Parathyroid adenoma (tissue), 2 donors: ENCODE data around the gene KNOP1.
A peak's percentile ranks its signal among the peaks of the same experiment; 100 is the strongest.
"Not testable (repeated sequence)": the region's sequence is repeated elsewhere in the genome, so short reads cannot be mapped to it uniquely, and the experiment has no call there.

Experiments
- H2AFZ ChIP-seq: fragments of 300-600 bp; sonication (generic); one replicate; pipeline ENCODE4 v1.7.0; 2017; ENCODE audit warnings: antibody characterized with exemption, mild to moderate bottlenecking
- H3K27ac ChIP-seq: fragments of 300-600 bp; sonication (generic); one replicate; pipeline ENCODE4 v1.7.0; 2017
- H3K27me3 ChIP-seq: fragments of 300-600 bp; sonication (generic); one replicate; pipeline ENCODE4 v1.7.0; 2017; ENCODE audit warnings: low read length; ENCODE audit not compliant: control insufficient read depth, insufficient read depth
- H3K36me3 ChIP-seq: fragments of 300-600 bp; sonication (generic); one replicate; pipeline ENCODE4 v1.7.0; 2017; ENCODE audit warnings: low read length; ENCODE audit not compliant: control insufficient read depth, insufficient read depth
- H3K4me1 ChIP-seq: fragments of 300-600 bp; sonication (generic); one replicate; pipeline ENCODE4 v1.7.0; 2017; ENCODE audit warnings: control low read depth
- H3K4me2 ChIP-seq: fragments of 300-600 bp; sonication (generic); one replicate; pipeline ENCODE4 v1.7.0; 2017; ENCODE audit warnings: low read length
- H3K4me3 ChIP-seq: fragments of 300-600 bp; sonication (generic); one replicate; pipeline ENCODE4 v1.7.0; 2017; ENCODE audit warnings: low read depth, low read length
- H3K79me2 ChIP-seq: fragments of 300-600 bp; sonication (generic); one replicate; pipeline ENCODE4 v1.7.0; 2017; ENCODE audit warnings: control low read depth
- H3K9ac ChIP-seq: fragments of 300-600 bp; sonication (generic); one replicate; pipeline ENCODE4 v1.7.0; 2017; ENCODE audit warnings: mild to moderate bottlenecking
- H3K9me3 ChIP-seq: fragments of 300-600 bp; sonication (generic); one replicate; pipeline ENCODE4 v1.7.0; 2017; ENCODE audit warnings: low read length; ENCODE audit not compliant: control insufficient read depth
- CTCF ChIP-seq: fragments of 300-600 bp; sonication (generic); IDR thresholded peaks from one replicate; pipeline ENCODE4 v1.7.0; 2017; ENCODE audit warnings: antibody characterized with exemption, mild to moderate bottlenecking
- donor health status: primary hyperparathyroidism.

Gene KNOP1

GRCh38 chr16:19687279-19687678, 30.7 kb downstream of the KNOP1 start:
- Histone ChIP-seq H3K9me3 (no peaks in the 10 kb centered on the region), H3K27ac (peak overlapping the region; percentile 60), H3K36me3 (no peaks in the 10 kb centered on the region), H3K4me1 (peaks cover 37% of the 10 kb centered on the region), H3K9ac (no peak overlapping the region), H3K4me2 (no peak overlapping the region), H3K4me3 (no peak overlapping the region), H3K79me2 (peaks cover 4% of the 10 kb centered on the region), H3K27me3 (no peaks in the 10 kb centered on the region), H2AFZ (peak overlapping the region; percentile 41)
- no peak for TF ChIP-seq CTCF

GRCh38 chr16:19685176-19685575, 32.9 kb downstream of the KNOP1 start:
- peaks cover 36% of the 10 kb centered on the region for H3K4me1 ChIP-seq
- TF ChIP-seq CTCF, result no peak
- no peak overlapping the region for H3K9ac ChIP-seq
- no peak overlapping the region for H2AFZ ChIP-seq
- H3K4me3 ChIP-seq, result no peak overlapping the region
- H3K79me2 ChIP-seq, result no peaks in the 10 kb centered on the region
- no peaks in the 10 kb centered on the region for H3K27me3 ChIP-seq
- H3K27ac ChIP-seq, result no peak overlapping the region
- H3K9me3 ChIP-seq, result no peaks in the 10 kb centered on the region
- no peak overlapping the region for H3K4me2 ChIP-seq
- no peaks in the 10 kb centered on the region for H3K36me3 ChIP-seq

GRCh38 chr16:19683453-19684236, 34.4 kb downstream of the KNOP1 start:
- Histone ChIP-seq H3K4me3 (no peak overlapping the region), H3K9me3 (no peaks in the 10 kb centered on the region), H3K79me2 (no peaks in the 10 kb centered on the region), H3K27ac (no peak overlapping the region), H2AFZ (no peak overlapping the region), H3K36me3 (no peaks in the 10 kb centered on the region), H3K4me1 (peaks cover 30% of the 10 kb centered on the region), H3K4me2 (no peak overlapping the region), H3K27me3 (no peaks in the 10 kb centered on the region), H3K9ac (no peak overlapping the region)
- no peak for TF ChIP-seq CTCF

GRCh38 chr16:19681637-19682036, 36.4 kb downstream of the KNOP1 start:
- H3K4me1 ChIP-seq, result peaks cover 28% of the 10 kb centered on the region
- H3K36me3 ChIP-seq, result no peaks in the 10 kb centered on the region
- H3K27ac ChIP-seq, result no peak overlapping the region
- H3K4me3 ChIP-seq, result no peak overlapping the region
- H3K9me3 ChIP-seq, result no peaks in the 10 kb centered on the region
- no peaks in the 10 kb centered on the region for H3K27me3 ChIP-seq
- H2AFZ ChIP-seq, result no peak overlapping the region
- TF ChIP-seq CTCF, result no peak
- no peaks in the 10 kb centered on the region for H3K79me2 ChIP-seq
- H3K9ac ChIP-seq, result no peak overlapping the region
- H3K4me2 ChIP-seq, result no peak overlapping the region

GRCh38 chr16:19680881-19681340, 37.1 kb downstream of the KNOP1 start:
- TF ChIP-seq CTCF, result no peak
- Histone ChIP-seq H3K36me3 (no peaks in the 10 kb centered on the region), H2AFZ (no peak overlapping the region), H3K27me3 (no peaks in the 10 kb centered on the region), H3K4me3 (no peak overlapping the region), H3K27ac (peak overlapping the region; percentile 33), H3K79me2 (no peaks in the 10 kb centered on the region), H3K4me1 (peaks cover 21% of the 10 kb centered on the region), H3K9ac (no peak overlapping the region), H3K9me3 (no peaks in the 10 kb centered on the region), H3K4me2 (no peak overlapping the region)

- H3K4me2 ChIP-seq, H2AFZ ChIP-seq, H3K36me3 ChIP-seq, H3K79me2 ChIP-seq, H3K4me3 ChIP-seq, H3K27ac ChIP-seq, H3K9ac ChIP-seq, H3K9me3 ChIP-seq, H3K27me3 ChIP-seq: not testable (repeated sequence)
- peaks cover 21% of the 10 kb centered on the region for H3K4me1 ChIP-seq
Measured at GRCh38 chr16:19679281-19679680, 38.7 kb downstream of the KNOP1 start.
